Measurements from ENCODE around the gene CXorf65. TPM values are rescaled to one million over a fixed set of nuclear protein-coding genes. Genes with fewer than 3 reads are reported as not detected.

CXorf65 gene
- not detected in 2 replicates for total RNA-seq

GRCh38 chrX:71106427-71106826, at the start of gene CXorf65:
CXorf65 (minus strand) TSS chrX:71106740; CDS start chrX:71106556, 184 bp downstream.

DNA sequence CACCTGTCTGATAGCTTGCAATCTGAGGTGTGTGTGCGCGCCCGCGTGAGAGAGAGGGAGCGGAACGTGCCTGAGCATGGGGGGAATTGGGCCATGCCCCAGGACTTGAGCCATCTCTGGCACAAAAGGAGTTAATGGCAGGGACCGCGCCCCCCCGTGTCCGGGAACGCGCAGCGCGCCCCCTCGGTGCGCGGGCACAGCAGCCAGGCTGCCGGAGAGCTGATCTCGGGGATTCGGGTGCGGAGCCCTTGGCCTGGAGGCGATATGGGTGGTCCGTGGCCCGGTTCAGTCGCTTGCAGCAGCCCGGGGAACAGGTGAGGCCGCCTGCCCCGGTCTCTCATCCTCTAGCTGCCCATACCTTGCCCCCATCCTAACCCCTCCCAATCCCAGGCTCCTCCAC, 38.1 kb upstream of the CXorf65 start, which contains the start of gene NLGN3:
TSS of gene NLGN3 (plus strand) at position 191 of the 400 bp plus-strand sequence. CDS start 2,909 bp downstream, outside the sequence.

DNA sequence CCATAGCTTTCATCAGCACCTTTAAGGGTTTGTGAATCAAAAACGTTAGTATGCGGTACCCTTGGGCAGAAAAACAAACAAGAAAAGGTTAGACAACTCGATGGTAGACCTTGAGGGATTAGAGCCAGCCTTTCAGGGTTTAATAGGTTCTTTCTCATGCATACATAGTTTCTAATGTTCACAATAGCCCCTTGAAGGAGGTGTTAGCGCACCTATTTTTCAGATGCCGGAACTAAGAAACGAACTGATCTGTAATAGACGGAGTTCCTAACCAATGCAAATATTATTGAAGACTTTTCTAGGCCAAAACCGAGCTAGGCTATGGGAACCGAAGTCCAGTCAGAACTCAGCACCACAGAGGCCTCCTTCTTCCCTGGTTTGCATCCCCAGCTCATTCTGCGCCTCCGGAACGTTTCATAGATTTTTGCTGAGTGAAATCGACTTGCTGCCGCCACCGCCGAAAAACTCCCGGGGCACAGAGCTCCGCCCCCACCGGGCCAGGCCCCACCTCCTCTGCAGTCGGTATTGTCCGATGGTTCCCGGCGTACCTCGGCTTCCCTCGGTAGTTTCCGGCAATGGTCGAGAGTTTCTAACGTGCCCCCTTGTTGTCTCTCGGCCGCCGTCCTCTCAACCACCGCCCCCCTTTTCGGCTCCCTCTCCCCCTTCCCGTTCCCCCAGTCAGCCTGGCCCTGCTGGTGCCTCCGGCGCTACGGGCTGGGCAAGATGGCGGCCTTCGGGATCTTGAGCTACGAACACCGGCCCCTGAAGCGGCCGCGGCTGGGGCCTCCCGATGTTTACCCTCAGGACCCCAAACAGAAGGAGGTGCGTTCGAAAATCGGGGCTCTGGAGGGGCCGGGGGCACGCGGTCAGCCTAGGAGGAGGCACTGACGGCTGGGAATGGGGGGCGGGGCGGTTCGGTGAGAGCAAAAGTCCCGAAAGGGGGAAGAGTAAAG, 11.8 kb upstream of the CXorf65 start, which contains the start of gene MED12:
TSS of gene MED12 (plus strand) at position 565 of the 953 bp plus-strand sequence. CDS start at position 724, 159 bp downstream.

GRCh38 chrX:71111141-71111843, 4.8 kb upstream of the CXorf65 start, which contains the start of gene IL2RG:
IL2RG (minus strand) TSS chrX:71111577; CDS start chrX:71111539, 38 bp downstream.

GRCh38 chrX:71095555-71095980, 11.0 kb downstream of the CXorf65 start, which contains the start of gene FOXO4:
FOXO4 (plus strand) TSS chrX:71095851; CDS start chrX:71096529, 678 bp downstream.

DNA sequence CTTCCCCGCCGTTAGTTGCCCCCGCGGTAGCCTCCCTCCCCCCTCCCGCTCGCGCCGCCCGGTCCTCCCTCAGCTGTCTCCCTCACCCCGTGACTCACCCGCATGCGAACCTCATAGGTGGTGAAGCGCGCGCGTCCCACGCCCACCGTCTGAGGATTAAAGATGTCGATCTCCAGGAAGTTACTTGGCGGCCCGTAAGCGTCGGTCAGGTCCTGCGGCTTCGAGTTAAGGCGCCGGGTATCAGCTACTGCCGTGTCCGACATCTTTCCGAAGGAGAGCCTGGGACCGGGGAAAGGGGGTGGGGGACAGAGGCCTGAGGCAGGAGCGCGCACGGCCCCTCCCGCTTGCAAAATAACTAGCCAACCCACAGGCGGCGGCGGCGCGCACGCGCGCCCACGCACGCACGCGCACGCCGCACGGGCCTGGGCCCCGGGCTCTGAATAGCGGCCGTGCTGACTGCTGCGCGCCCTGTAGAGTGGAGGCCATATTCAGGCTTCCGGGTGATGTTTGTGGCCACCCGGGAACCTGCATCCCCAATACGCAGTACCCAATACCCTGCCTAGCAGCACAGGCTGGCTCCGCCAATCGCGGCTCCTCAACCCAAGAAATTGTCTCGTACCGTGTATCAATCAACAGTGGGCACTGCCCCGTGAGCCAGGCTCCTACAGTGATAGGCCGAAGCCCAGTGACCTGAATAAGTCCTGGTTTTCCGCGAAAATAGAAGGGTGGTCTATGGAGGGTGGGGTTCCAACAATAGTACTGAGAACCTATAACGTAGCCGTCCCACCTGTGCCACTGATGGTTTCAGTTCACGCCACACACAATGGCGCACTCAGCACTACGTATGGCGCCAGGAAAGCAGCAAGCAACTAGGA, 38.3 kb downstream of the CXorf65 start, which contains the start of gene SNX12:
TSS of gene SNX12 (minus strand) at position 291 of the 875 bp plus-strand sequence. CDS start at position 263, 28 bp downstream.

Other genes with a start within 250 kb of the CXorf65 start
- 1.5 TPM in 1 of 2 replicates, not detected in the other for gene TEX11, start 198.0 kb downstream of the CXorf65 start, total RNA-seq
- not detected in 2 replicates for gene SLC7A3, start 175.6 kb downstream of the CXorf65 start, total RNA-seq
- 63.2 and 71.5 TPM in 2 replicates for gene SNX12, start 38.4 kb downstream of the CXorf65 start, total RNA-seq
- gene FOXO4, start 10.9 kb downstream of the CXorf65 start, total RNA-seq: 3.5 and 4.2 TPM in 2 replicates
- not detected in 2 replicates for gene IL2RG, start 4.8 kb upstream of the CXorf65 start, total RNA-seq
- 26.1 and 34.4 TPM in 2 replicates for gene MED12, start 11.9 kb upstream of the CXorf65 start, total RNA-seq
- under 0.01 and 0.23 TPM in 2 replicates for gene NLGN3, start 38.1 kb upstream of the CXorf65 start, total RNA-seq
- gene GJB1, start 116.5 kb upstream of the CXorf65 start, total RNA-seq: not detected in 2 replicates
- 11.3 and 20.2 TPM in 2 replicates for gene ZMYM3, start 147.4 kb upstream of the CXorf65 start, total RNA-seq
- gene NONO, start 176.9 kb upstream of the CXorf65 start, total RNA-seq: 285 and 350 TPM in 2 replicates
- 4.2 and 6.0 TPM in 2 replicates for gene ITGB1BP2, start 195.0 kb upstream of the CXorf65 start, total RNA-seq

Data from smooth muscle cell of the umbilical artery (primary cell).